Esophagus mucosa (tissue), 1 donor: ENCODE results near the gene LMNA. TPM values are rescaled to one million over a fixed set of nuclear protein-coding genes. Genes with fewer than 3 reads are reported as not detected.
"Not testable (repeated sequence)": the region's sequence is repeated elsewhere in the genome, so short reads cannot be mapped to it uniquely, and the experiment has no call there.

Source experiments
- ATAC-seq: fragments of 200-7000 bp; cut with Tn5 transposase; one replicate; pipeline ENCODE4 v1.9.1; 2020
- total RNA-seq: library from RNA; stranded (reverse); gene quantifications from one replicate; pipeline ENCODE4 v1.2.4, GENCODE V29; 2023
- donor health status: DM: yes; HTN: yes; CAD: no.

The LMNA gene
- total RNA-seq, 1 donor from 2014 or later: 315 TPM

GRCh38 chr1:156164125-156164831 is 49.8 kb downstream of the LMNA start:
- ATAC-seq: no peak

- no peak for ATAC-seq
These were observed 50.6 kb downstream of the LMNA start for GRCh38 chr1:156165083-156165482.

- ATAC-seq: no peak
These were observed 53.0 kb downstream of the LMNA start for GRCh38 chr1:156167536-156167935.

DNA sequence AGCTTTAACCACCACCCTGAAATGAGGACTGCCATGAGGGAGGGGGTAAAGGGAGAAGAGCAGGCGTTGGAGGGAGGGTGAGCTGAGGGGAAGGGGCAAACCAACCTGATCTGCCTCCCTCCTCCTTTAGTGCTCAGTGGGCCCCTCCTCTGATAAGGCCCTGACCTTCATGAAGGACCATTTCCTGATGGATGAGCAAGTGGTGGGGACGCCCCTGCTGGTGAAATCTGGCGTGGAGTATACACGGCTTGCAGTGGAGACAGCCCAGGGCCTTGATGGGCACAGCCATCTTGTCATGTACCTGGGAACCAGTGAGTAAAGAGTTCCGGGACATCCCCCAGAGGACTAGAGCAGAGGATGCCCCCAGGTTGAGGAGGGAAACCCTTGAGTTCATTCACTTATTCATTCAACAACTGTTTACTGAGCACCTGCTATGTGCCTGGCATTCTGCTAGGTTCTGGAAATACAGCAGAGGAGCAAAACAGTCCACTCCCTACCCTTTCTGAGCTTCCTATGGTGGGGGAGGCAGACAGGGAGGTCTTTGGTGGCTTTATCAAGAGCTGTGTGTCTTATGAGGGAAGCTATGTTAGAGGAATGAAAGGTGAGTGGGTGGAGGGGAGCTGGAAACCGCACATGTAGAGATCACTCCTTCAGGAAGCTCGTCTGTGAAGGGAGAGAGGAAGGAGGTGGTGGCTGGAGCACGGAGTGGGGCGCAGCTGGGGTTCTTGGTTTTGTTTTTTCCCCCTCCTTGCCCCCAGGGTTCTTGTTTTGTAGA is 58.4 kb downstream of the LMNA start:
- ATAC-seq: no peak

GRCh38 chr1:156176610-156177210 is 62.2 kb downstream of the LMNA start:
- peak; percentile 29 for ATAC-seq

DNA sequence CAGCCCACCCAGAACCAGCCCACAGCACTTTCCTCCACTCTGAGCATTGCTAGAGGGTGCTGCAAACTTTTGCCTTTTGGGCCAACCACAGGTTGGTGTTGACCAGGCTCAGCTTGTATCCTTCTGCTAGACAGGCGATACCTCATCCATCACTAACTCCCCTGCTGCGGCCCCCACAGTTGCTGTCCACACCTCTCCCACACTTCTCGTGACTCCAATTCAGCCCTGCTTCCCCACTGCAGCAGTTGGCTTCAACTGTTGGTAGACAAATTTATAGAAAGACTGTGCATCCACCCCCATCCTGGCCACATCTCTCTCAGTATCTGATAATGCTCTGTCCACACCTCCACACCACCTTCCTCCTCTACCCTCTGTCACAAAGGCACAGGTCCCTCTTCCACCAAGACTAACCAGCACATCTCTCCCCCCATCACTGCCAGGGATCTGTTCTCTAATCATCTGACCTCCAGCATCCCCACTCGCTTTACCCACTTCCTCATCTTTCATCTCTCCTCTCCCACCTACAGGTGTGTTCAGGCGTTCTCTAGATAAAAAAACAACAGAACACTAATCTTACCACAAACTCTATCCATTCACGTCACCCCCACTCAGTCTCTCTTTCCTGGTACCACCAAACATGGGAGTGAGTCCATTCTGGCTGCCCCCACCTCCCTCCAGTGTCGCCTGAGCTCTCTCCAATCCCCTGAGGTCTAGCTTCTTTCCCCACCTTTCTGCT is 63.6 kb downstream of the LMNA start:
- peak; percentile 19 for ATAC-seq

DNA sequence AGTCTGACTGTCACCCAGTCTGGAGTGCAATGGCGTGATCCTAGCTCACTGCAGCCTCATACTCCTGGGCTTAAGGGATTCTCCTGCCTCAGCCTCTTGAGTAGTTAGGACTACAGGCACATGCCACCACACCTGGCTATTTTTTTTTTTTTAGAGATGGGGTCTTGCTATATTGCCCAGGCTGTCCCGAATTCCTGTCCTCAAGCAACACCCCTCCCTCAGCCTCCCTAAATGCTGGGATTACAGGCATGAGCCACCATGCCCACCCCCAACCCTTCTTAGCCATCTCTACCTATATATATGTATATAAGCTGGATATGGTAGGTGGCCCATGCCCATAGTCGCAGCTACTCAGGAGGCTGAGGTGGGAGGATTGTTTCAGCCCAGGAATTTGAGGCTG is 66.0 kb downstream of the LMNA start:
- no peak for ATAC-seq

GRCh38 chr1:156181391-156181924 is 66.9 kb downstream of the LMNA start:
- not testable (repeated sequence) for ATAC-seq

- not testable (repeated sequence) for ATAC-seq
These were observed 67.7 kb downstream of the LMNA start for GRCh38 chr1:156182010-156182779.

- not testable (repeated sequence) for ATAC-seq
These were observed 72.1 kb downstream of the LMNA start for GRCh38 chr1:156186347-156187177.

Other genes with a start within 250 kb of the LMNA start
- 35.7 TPM for gene RIT1, start 203.4 kb upstream of the LMNA start, total RNA-seq
- gene KHDC4, start 180.3 kb upstream of the LMNA start, total RNA-seq: 19.4 TPM
- gene RXFP4, start 173.1 kb upstream of the LMNA start, total RNA-seq: not detected
- 23.8 TPM for gene ARHGEF2, start 136.2 kb upstream of the LMNA start, total RNA-seq
- gene SSR2, start 93.8 kb upstream of the LMNA start, total RNA-seq: 121 TPM
- gene UBQLN4, start 60.9 kb upstream of the LMNA start, total RNA-seq: 23.0 TPM
- gene LAMTOR2, start 59.9 kb upstream of the LMNA start, total RNA-seq: 62.3 TPM
- 420 TPM for gene RAB25, start 53.6 kb upstream of the LMNA start, total RNA-seq
- 1.7 TPM for gene MEX3A, start 32.2 kb upstream of the LMNA start, total RNA-seq
- gene SEMA4A, start 38.9 kb downstream of the LMNA start, total RNA-seq: 34.6 TPM
- gene SLC25A44, start 79.4 kb downstream of the LMNA start, total RNA-seq: 12.7 TPM
- gene PMF1, start 98.3 kb downstream of the LMNA start, total RNA-seq: 44.3 TPM
- gene BGLAP, start 127.5 kb downstream of the LMNA start, total RNA-seq: 0.28 TPM
- 2.0 TPM for gene PAQR6, start 133.3 kb downstream of the LMNA start, total RNA-seq
- gene SMG5, start 168.1 kb downstream of the LMNA start, total RNA-seq: 38.0 TPM
- 110 TPM for gene TMEM79, start 169.6 kb downstream of the LMNA start, total RNA-seq
- gene GLMP, start 181.0 kb downstream of the LMNA start, total RNA-seq: 22.5 TPM
- not detected for gene VHLL, start 184.6 kb downstream of the LMNA start, total RNA-seq
- 178 TPM for gene CCT3, start 223.6 kb downstream of the LMNA start, total RNA-seq
- 0.80 TPM for gene TSACC, start 223.8 kb downstream of the LMNA start, total RNA-seq